Astrocyte (in vitro differentiated cells and primary cell): Measurements from ENCODE around the gene EGLN3. TPM values are rescaled to one million over a fixed set of nuclear protein-coding genes. Genes with fewer than 3 reads are reported as not detected.

Source experiments
- DNase-seq: peaks from one replicate; pipeline ENCODE4 v3.0.0-alpha.2; 2010; ENCODE audit warnings: low read depth
- FAIRE-seq: peaks from 2 replicates; lab custom pipeline; 2011; peaks lifted over from hg19 to GRCh38; lab: Jason Lieb, UNC
- H2AFZ ChIP-seq: 2 replicates; pipeline ENCODE4 v1.6.0; 2012; ENCODE audit warnings: low read depth, low read length, inconsistent platforms
- H3K27ac ChIP-seq: 2 replicates; pipeline ENCODE4 v1.5.1; 2011; ENCODE audit warnings: low read depth, low read length, inconsistent platforms
- H3K27me3 ChIP-seq: 2 replicates; pipeline ENCODE4 v1.6.0; 2011; ENCODE audit warnings: low read length, inconsistent platforms; ENCODE audit not compliant: insufficient read depth
- H3K36me3 ChIP-seq: 2 replicates; pipeline ENCODE4 v1.5.1; 2011; ENCODE audit warnings: low read length, inconsistent platforms; ENCODE audit not compliant: insufficient read depth
- H3K4me1 ChIP-seq: 2 replicates; pipeline ENCODE4 v1.5.1; 2011; ENCODE audit warnings: low read length, inconsistent platforms; ENCODE audit not compliant: insufficient read depth
- H3K4me2 ChIP-seq: 2 replicates; pipeline ENCODE4 v1.6.0; 2012; ENCODE audit warnings: low read length, inconsistent platforms
- H3K4me3 ChIP-seq: 2 replicates; pipeline ENCODE4 v1.5.1; 2011; ENCODE audit warnings: low read depth, mild to moderate bottlenecking, low read length, inconsistent platforms; ENCODE audit not compliant: insufficient read depth
- H3K79me2 ChIP-seq: 2 replicates; pipeline ENCODE4 v1.6.0; 2012; ENCODE audit warnings: mild to moderate bottlenecking, low read length, inconsistent platforms; ENCODE audit not compliant: insufficient read depth
- H3K9ac ChIP-seq: 2 replicates; pipeline ENCODE4 v1.6.0; 2012; ENCODE audit warnings: mild to moderate bottlenecking, low read length, inconsistent platforms
- H3K9me3 ChIP-seq: 2 replicates; pipeline ENCODE4 v1.5.1; 2012; ENCODE audit warnings: low read depth, mild to moderate bottlenecking, low read length, inconsistent platforms; ENCODE audit not compliant: insufficient read depth
- H4K20me1 ChIP-seq: 2 replicates; pipeline ENCODE4 v1.6.0; 2012; ENCODE audit warnings: low read length, inconsistent platforms; ENCODE audit not compliant: insufficient read depth
- H3K27ac Mint-ChIP-seq: one replicate; pipeline ENCODE4 v1.8.0; 2021; ENCODE audit warnings: mild to moderate bottlenecking, mixed read lengths; ENCODE audit not compliant: unreplicated experiment
- H3K27me3 Mint-ChIP-seq: one replicate; pipeline ENCODE4 v1.8.0; 2021; ENCODE audit warnings: low read depth, mixed read lengths; ENCODE audit not compliant: unreplicated experiment
- H3K36me3 Mint-ChIP-seq: one replicate; pipeline ENCODE4 v1.8.0; 2021; ENCODE audit warnings: low read depth, mixed read lengths; ENCODE audit not compliant: unreplicated experiment
- H3K4me1 Mint-ChIP-seq: one replicate; pipeline ENCODE4 v1.8.0; 2021; ENCODE audit warnings: low read depth, mixed read lengths; ENCODE audit not compliant: unreplicated experiment
- H3K4me3 Mint-ChIP-seq: one replicate; pipeline ENCODE4 v1.8.0; 2021; ENCODE audit warnings: mild to moderate bottlenecking, moderate library complexity, mixed read lengths; ENCODE audit not compliant: unreplicated experiment
- H3K9me3 Mint-ChIP-seq: one replicate; pipeline ENCODE4 v1.8.0; 2021; ENCODE audit warnings: mild to moderate bottlenecking, mixed read lengths; ENCODE audit not compliant: unreplicated experiment
- CTCF ChIP-seq: IDR thresholded peaks from 2 replicates; pipeline ENCODE4 v1.5.1; 2011; ENCODE audit warnings: low read depth, mild to moderate bottlenecking, inconsistent platforms, low read length, moderate library complexity; ENCODE audit not compliant: insufficient read depth
- EZH2 ChIP-seq: IDR thresholded peaks from 2 replicates; pipeline ENCODE4 v1.6.1; 2012; ENCODE audit warnings: mild to moderate bottlenecking, low read length, inconsistent platforms; ENCODE audit not compliant: insufficient read depth
- total RNA-seq: library from RNA; stranded (reverse); gene quantifications from 2 replicates; pipeline ENCODE4 v1.2.1, GENCODE V29; 2021

The EGLN3 gene
- total RNA-seq, 1 donor from 2014 or later: 13.3 TPM

GRCh38 chr14:33933386-33933933 lies 17.4 kb downstream of the EGLN3 start:
- peaks cover 4% of the 10 kb centered on the region for H3K4me1 ChIP-seq
- no peak overlapping the region for H3K27ac Mint-ChIP-seq
- peaks cover 3% of the 10 kb centered on the region for H3K27me3 ChIP-seq
- no peaks in the 10 kb centered on the region for H3K9me3 ChIP-seq
- H3K36me3 Mint-ChIP-seq: peaks cover 3% of the 10 kb centered on the region
- H3K4me3 ChIP-seq: no peak overlapping the region
- H3K4me1 Mint-ChIP-seq: peaks cover 42% of the 10 kb centered on the region
- H3K4me2 ChIP-seq: no peak overlapping the region
- H3K36me3 ChIP-seq: no peaks in the 10 kb centered on the region
- no peak overlapping the region for H3K9ac ChIP-seq
- no peaks in the 10 kb centered on the region for H3K79me2 ChIP-seq
- no peaks in the 10 kb centered on the region for H3K9me3 Mint-ChIP-seq
- H3K27me3 Mint-ChIP-seq: no peaks in the 10 kb centered on the region
- no peaks in the 10 kb centered on the region for H4K20me1 ChIP-seq
- no peak overlapping the region for H3K4me3 Mint-ChIP-seq
- TF ChIP-seq EZH2 (no peak), CTCF (no peak)
- no peak overlapping the region for H2AFZ ChIP-seq
- no peak overlapping the region for H3K27ac ChIP-seq
- FAIRE-seq (no peak), DNase-seq (no peak)

- no peak overlapping the region for H3K4me2 ChIP-seq
- no peaks in the 10 kb centered on the region for H3K4me1 ChIP-seq
These were observed 18.1 kb downstream of the EGLN3 start for GRCh38 chr14:33932576-33933345.

More at GRCh38 chr14:33932576-33933345, 18.1 kb downstream of the EGLN3 start:
- Mint-ChIP-seq H3K4me3 (no peak overlapping the region), H3K36me3 (peaks cover 6% of the 10 kb centered on the region), H3K27me3 (no peaks in the 10 kb centered on the region), H3K4me1 (peaks cover 38% of the 10 kb centered on the region), H3K27ac (no peak overlapping the region), H3K9me3 (no peaks in the 10 kb centered on the region)
- no peak overlapping the region for H3K27ac ChIP-seq
- H3K9ac ChIP-seq: no peak overlapping the region
- DNase-seq: peak; percentile 42
- H4K20me1 ChIP-seq: no peaks in the 10 kb centered on the region
- peaks cover 3% of the 10 kb centered on the region for H3K27me3 ChIP-seq
- no peaks in the 10 kb centered on the region for H3K9me3 ChIP-seq
- no peaks in the 10 kb centered on the region for H3K79me2 ChIP-seq
- no peaks in the 10 kb centered on the region for H3K36me3 ChIP-seq
- H3K4me3 ChIP-seq: no peak overlapping the region
- TF ChIP-seq CTCF (no peak), EZH2 (no peak)
- no peak for FAIRE-seq
- no peak overlapping the region for H2AFZ ChIP-seq
